H54 (cell line): ENCODE results near the gene LAMA2.

Source experiments
- DNase-seq: peaks from one replicate; pipeline ENCODE4 v3.0.0; 2011; ENCODE audit warnings: low spot score, mixed read lengths; ENCODE audit not compliant: insufficient read length
- FAIRE-seq: peaks from 3 replicates; lab custom pipeline; 2011; peaks lifted over from hg19 to GRCh38; lab: Jason Lieb, UNC
- POLR2A ChIP-seq: IDR thresholded peaks from 2 replicates; pipeline ENCODE4 v1.6.1; 2011; ENCODE audit warnings: low read depth, mild to moderate bottlenecking, low read length

The LAMA2 gene

GRCh38 chr6:129297592-129297991 is 414.7 kb downstream of the LAMA2 start:
- no peak for DNase-seq
- FAIRE-seq: no peak
- no peak for TF ChIP-seq POLR2A

- DNase-seq (no peak), FAIRE-seq (no peak)
- no peak for TF ChIP-seq POLR2A
Measured at GRCh38 chr6:129302671-129303070, 419.7 kb downstream of the LAMA2 start.

DNA sequence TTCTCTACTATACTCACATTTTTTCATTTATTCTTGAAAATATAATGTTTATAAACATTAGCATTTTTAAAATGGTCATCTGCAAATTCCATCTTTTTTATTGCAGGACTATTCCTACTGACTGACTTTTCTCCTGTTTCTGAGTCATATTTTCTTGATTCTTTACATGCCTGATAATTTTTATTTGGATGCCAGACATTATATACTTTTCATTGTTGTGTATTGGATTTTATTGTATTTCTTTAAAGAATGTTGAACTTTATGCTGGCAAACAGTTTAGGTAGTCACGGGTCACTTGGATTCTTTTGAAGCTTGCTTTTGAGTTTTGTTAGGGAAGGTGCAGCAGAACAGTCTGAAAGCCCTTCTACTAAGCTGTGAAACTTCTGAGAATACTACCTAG is 423.9 kb downstream of the LAMA2 start:
- no peak for FAIRE-seq
- TF ChIP-seq POLR2A: no peak
- no peak for DNase-seq

DNA sequence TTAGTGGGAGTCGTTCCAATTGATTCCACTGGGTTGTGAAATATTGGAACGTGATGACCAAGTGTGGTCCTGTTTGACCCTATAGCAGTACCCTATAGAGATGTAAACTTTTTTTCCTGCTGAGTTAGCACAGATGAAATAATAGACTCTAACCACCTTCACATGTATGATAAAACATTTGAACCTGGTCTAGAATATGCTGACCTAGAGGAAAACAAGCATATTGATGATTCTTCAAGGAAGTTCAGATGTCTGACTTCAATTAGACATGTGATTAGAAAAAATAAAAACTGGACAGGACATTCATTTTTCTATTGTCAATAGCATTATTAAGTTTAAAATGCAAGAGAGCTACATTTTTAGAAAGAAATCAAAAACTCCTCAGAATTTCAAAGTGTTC is 424.9 kb downstream of the LAMA2 start:
- FAIRE-seq: no peak
- TF ChIP-seq POLR2A: no peak

GRCh38 chr6:129309154-129309553 is 426.2 kb downstream of the LAMA2 start:
- no peak for TF ChIP-seq POLR2A
- DNase-seq (no peak), FAIRE-seq (no peak)

More for the DNA sequence above, 424.9 kb downstream of the LAMA2 start:
- no peak for DNase-seq

GRCh38 chr6:129312880-129313279 is 429.9 kb downstream of the LAMA2 start:
- FAIRE-seq (peak; percentile 90), DNase-seq (peak; percentile 17)
- TF ChIP-seq POLR2A: no peak

- DNase-seq: no peak
- FAIRE-seq: no peak
- no peak for TF ChIP-seq POLR2A
Measured at GRCh38 chr6:129314575-129314974, 431.6 kb downstream of the LAMA2 start.

GRCh38 chr6:129317931-129318820 is 435.2 kb downstream of the LAMA2 start:
- TF ChIP-seq POLR2A: no peak
- no peak for FAIRE-seq
- DNase-seq: no peak

GRCh38 chr6:129320892-129321291 is 438.0 kb downstream of the LAMA2 start:
- FAIRE-seq (no peak), DNase-seq (no peak)
- TF ChIP-seq POLR2A: no peak

DNA sequence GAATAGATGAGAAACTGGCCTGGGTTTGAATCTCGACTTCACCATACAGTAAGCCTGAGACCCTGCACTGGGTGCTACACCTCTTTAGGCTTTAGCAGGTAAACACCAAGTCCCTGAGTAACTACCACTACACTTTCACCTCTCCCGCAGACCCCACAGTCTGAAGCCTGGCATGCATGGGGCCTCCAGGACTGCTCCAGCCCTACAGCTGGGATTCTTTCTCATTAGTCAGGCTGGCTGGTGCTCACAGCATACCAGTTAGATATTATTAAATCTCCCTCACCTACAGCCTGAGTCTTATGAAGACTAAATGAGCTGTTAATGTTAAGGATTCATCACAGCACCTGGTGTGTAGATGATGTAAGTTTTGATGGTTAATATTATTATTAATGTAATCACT is 438.4 kb downstream of the LAMA2 start:
- no peak for DNase-seq
- TF ChIP-seq POLR2A: no peak
- FAIRE-seq: no peak

- DNase-seq (no peak), FAIRE-seq (no peak)
- TF ChIP-seq POLR2A: no peak
Measured at GRCh38 chr6:129324345-129324744, 441.4 kb downstream of the LAMA2 start.

DNA sequence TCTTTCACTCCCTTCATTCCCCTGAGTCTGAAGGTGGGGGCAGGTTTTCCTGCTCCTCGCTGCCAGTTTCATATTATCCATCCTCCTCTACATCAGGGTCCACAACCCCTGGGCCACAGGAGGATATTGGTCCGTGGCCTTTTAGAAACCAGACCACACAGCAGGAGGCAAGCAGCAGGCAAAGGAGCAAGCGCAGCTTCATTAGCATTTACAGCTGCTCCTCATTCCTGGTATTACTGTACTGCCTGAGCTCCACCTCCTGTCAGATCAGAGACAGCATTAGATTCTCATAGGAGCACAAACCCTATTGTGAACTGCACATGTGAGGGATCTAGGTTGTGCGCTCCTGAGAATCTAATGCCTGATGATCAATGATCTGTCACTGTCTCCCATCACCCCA is 446.7 kb downstream of the LAMA2 start:
- DNase-seq: no peak
- no peak for TF ChIP-seq POLR2A
- FAIRE-seq: no peak

DNA sequence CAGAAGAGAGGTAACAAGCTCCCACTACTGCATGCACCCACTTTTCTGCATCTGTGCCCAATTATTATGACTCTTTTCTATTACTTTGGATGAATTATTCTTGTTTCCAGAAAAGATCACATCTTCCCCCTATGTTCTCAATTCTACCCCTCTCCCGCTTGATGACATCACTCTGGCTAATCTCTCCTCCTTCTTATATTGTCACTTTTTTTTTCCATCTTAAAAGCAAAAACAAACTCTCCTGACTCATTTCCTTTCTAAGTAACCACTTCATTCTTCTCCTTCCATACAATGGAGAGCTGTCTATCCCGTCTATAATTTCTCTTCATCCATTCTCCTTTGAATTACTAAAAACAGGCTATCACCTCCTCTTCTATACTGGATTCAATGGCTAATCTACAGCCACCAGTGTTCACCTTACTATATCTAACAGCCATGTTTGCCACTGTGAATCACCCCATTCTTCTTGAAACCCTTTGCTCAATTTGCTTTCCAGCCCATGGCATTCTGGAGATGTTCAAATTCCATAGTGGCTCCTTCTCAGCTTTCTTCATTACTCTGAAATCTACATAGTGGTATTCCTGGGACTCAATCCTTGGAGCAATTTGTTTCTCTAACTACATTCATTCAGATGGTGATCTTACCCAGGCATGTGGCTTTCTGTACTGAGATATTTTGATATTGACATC is 448.7 kb downstream of the LAMA2 start:
- FAIRE-seq (no peak), DNase-seq (peak; percentile 6)
- TF ChIP-seq POLR2A: no peak

- FAIRE-seq (no peak), DNase-seq (no peak)
- TF ChIP-seq POLR2A: no peak
Measured at GRCh38 chr6:129335792-129336191, 452.9 kb downstream of the LAMA2 start.

DNA sequence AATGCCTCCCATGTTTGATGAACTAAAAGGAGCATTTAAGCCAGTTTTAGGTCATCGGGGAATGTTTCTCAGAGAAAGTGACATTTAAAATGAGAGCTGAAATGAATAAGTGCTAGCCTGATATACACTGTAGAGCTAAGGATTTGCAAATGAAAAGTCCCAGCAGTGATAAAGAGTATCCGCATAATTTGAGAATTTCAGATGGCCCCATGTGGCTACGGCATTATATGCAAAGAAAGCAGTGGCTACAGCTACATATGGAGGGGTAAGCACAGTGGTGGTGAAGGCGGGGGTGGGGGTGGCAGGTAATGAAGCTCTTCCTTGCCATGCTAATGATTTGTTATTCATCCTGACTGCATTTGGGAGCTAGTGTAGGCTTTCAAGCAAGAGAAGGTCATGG is 455.7 kb downstream of the LAMA2 start:
- TF ChIP-seq POLR2A: no peak
- DNase-seq (no peak), FAIRE-seq (no peak)

- FAIRE-seq (no peak), DNase-seq (no peak)
- TF ChIP-seq POLR2A: no peak
Measured at GRCh38 chr6:129340983-129341382, 458.0 kb downstream of the LAMA2 start.
